HepG2 (cell line): ENCODE data around the gene NFX1.

ENCODE experiments used
- CREB1 ChIP-seq, 2 experiments: fragments of 450-650 bp in 1 of 2; IDR thresholded peaks; 2 replicates each; pipeline ENCODE4 v1.6.1; 2016 to 2017; ENCODE audit warnings: control low read depth in 1 of 2, mild to moderate bottlenecking in 1 of 2, missing compliant biosample characterization in 1 of 2, missing genetic modification characterization in 1 of 2
- FOSL2 ChIP-seq: sonication (generic); formaldehyde crosslinking; IDR thresholded peaks from 2 replicates; pipeline ENCODE4 v1.4.0; 2020; ENCODE audit warnings: missing genetic modification reagents
- GFI1 ChIP-seq: sonication (generic); formaldehyde crosslinking; IDR thresholded peaks from 2 replicates; pipeline ENCODE4 v1.5.0; 2020; ENCODE audit warnings: missing genetic modification reagents, mild to moderate bottlenecking, borderline replicate concordance
- MEF2D ChIP-seq: sonication (generic); formaldehyde crosslinking; IDR thresholded peaks from 2 replicates; pipeline ENCODE4 v1.5.1; 2020; ENCODE audit warnings: mild to moderate bottlenecking, missing genetic modification reagents
- NR3C1 ChIP-seq: sonication (generic); formaldehyde crosslinking; IDR thresholded peaks from 2 replicates; pipeline ENCODE4 v1.4.0; 2020; ENCODE audit warnings: missing genetic modification reagents
- POLR2A ChIP-seq, 2 experiments: IDR thresholded peaks; 2 replicates each; pipeline ENCODE4 v1.6.1; 2011; ENCODE audit warnings: low read depth in 2 of 2, low read length in 2 of 2, mild to moderate bottlenecking in 1 of 2, moderate library complexity in 1 of 2; ENCODE audit not compliant: insufficient read depth in 1 of 2
- TAF1 ChIP-seq: sonication (generic); formaldehyde crosslinking; IDR thresholded peaks from 2 replicates; pipeline ENCODE4 v1.4.0; 2020; ENCODE audit warnings: missing genetic modification reagents
- ZNF205 ChIP-seq: IDR thresholded peaks from 2 replicates; pipeline ENCODE4 v1.6.1; 2018; ENCODE audit warnings: missing biosample characterization, missing genetic modification reagents
- ZNF598 ChIP-seq: sonication (generic); formaldehyde crosslinking; IDR thresholded peaks from 2 replicates; pipeline ENCODE4 v1.5.1; 2020; ENCODE audit warnings: mild to moderate bottlenecking, missing genetic modification reagents, borderline replicate concordance
- TF ChIP-seq, protein P1 (sequence below): sonication (generic); formaldehyde crosslinking; IDR thresholded peaks from 2 replicates; pipeline ENCODE4 v1.4.0; 2020; ENCODE audit warnings: missing genetic modification reagents, mild to moderate bottlenecking, borderline replicate concordance
- TF ChIP-seq, protein P2 (sequence below): sonication (generic); formaldehyde crosslinking; IDR thresholded peaks from 2 replicates; pipeline ENCODE4 v1.5.0; 2020; ENCODE audit warnings: mild to moderate bottlenecking, missing genetic modification reagents, moderate library complexity
- TF ChIP-seq, protein P3 (sequence below): sonication (generic); formaldehyde crosslinking; IDR thresholded peaks from 2 replicates; pipeline ENCODE4 v1.4.0; 2020; ENCODE audit warnings: mild to moderate bottlenecking, missing genetic modification reagents, borderline replicate concordance
- TF ChIP-seq, protein P4 (sequence below): fragments of 450-650 bp; IDR thresholded peaks from 2 replicates; pipeline ENCODE4 v1.6.1; 2017; ENCODE audit warnings: mild to moderate bottlenecking

DNA sequence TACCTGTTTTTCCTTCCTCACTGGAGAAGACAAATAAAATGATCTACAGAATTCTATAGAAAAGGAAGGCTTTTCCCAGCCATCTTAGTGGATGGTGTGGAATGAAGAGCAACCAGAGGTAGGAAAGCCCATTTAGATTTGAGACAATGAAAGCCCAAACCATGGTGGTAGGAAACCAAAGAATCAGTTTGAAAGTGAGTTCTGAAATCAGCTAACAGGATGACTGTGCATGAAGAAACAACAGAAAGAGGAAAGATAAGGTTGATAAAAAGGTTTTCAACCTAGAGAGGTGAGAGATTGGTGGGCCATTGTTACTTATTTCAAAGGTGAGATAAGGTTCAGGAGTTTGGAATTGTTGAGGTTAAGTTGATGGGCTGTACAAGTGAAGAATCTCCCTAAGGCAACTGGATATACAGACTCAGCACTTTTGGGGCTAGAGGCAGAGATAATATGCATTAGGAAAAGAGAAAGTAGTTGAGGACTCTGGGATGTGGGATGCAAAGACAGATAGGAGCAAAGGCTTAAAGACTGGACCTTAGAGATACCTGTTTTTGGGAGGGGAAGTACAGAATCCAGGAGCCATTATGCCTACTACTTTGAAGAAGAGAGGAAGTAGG is 23.1 kb upstream of the NFX1 start:
- TF ChIP-seq, protein P1, sequence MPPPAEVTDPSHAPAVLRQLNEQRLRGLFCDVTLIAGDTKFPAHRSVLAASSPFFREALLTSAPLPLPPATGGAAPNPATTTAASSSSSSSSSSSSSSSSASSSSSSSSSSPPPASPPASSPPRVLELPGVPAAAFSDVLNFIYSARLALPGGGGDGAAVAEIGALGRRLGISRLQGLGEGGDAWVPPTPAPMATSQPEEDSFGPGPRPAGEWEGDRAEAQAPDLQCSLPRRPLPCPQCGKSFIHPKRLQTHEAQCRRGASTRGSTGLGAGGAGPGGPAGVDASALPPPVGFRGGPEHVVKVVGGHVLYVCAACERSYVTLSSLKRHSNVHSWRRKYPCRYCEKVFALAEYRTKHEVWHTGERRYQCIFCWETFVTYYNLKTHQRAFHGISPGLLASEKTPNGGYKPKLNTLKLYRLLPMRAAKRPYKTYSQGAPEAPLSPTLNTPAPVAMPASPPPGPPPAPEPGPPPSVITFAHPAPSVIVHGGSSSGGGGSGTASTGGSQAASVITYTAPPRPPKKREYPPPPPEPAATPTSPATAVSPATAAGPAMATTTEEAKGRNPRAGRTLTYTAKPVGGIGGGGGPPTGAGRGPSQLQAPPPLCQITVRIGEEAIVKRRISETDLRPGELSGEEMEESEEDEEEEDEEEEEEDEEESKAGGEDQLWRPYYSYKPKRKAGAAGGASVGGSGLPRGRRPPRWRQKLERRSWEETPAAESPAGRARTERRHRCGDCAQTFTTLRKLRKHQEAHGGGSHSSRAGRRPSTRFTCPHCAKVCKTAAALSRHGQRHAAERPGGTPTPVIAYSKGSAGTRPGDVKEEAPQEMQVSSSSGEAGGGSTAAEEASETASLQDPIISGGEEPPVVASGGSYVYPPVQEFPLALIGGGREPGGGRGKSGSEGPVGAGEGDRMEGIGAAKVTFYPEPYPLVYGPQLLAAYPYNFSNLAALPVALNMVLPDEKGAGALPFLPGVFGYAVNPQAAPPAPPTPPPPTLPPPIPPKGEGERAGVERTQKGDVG (CRISPR knock-in tag) = no peak
- TF ChIP-seq POLR2A (IDR thresholded peaks at IDR 0.05; ENCODE audit: insufficient read depth in 1 of 2, low read depth in 2 of 2, low read length in 2 of 2) (no peak), CREB1 (IDR thresholded peaks at IDR 0.05) (no peak), CREB1 (CRISPR knock-in tag; IDR thresholded peaks at IDR 0.05) (no peak), FOSL2 (CRISPR knock-in tag) (no peak), ZNF205 (CRISPR knock-in tag) (no peak), GFI1 (no peak), ZNF598 (CRISPR knock-in tag) (no peak), MEF2D (no peak), TAF1 (CRISPR knock-in tag) (no peak), NR3C1 (CRISPR knock-in tag) (no peak)
- TF ChIP-seq, protein P2, sequence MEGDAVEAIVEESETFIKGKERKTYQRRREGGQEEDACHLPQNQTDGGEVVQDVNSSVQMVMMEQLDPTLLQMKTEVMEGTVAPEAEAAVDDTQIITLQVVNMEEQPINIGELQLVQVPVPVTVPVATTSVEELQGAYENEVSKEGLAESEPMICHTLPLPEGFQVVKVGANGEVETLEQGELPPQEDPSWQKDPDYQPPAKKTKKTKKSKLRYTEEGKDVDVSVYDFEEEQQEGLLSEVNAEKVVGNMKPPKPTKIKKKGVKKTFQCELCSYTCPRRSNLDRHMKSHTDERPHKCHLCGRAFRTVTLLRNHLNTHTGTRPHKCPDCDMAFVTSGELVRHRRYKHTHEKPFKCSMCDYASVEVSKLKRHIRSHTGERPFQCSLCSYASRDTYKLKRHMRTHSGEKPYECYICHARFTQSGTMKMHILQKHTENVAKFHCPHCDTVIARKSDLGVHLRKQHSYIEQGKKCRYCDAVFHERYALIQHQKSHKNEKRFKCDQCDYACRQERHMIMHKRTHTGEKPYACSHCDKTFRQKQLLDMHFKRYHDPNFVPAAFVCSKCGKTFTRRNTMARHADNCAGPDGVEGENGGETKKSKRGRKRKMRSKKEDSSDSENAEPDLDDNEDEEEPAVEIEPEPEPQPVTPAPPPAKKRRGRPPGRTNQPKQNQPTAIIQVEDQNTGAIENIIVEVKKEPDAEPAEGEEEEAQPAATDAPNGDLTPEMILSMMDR (CRISPR knock-in tag) = no peak
- TF ChIP-seq, protein P3, sequence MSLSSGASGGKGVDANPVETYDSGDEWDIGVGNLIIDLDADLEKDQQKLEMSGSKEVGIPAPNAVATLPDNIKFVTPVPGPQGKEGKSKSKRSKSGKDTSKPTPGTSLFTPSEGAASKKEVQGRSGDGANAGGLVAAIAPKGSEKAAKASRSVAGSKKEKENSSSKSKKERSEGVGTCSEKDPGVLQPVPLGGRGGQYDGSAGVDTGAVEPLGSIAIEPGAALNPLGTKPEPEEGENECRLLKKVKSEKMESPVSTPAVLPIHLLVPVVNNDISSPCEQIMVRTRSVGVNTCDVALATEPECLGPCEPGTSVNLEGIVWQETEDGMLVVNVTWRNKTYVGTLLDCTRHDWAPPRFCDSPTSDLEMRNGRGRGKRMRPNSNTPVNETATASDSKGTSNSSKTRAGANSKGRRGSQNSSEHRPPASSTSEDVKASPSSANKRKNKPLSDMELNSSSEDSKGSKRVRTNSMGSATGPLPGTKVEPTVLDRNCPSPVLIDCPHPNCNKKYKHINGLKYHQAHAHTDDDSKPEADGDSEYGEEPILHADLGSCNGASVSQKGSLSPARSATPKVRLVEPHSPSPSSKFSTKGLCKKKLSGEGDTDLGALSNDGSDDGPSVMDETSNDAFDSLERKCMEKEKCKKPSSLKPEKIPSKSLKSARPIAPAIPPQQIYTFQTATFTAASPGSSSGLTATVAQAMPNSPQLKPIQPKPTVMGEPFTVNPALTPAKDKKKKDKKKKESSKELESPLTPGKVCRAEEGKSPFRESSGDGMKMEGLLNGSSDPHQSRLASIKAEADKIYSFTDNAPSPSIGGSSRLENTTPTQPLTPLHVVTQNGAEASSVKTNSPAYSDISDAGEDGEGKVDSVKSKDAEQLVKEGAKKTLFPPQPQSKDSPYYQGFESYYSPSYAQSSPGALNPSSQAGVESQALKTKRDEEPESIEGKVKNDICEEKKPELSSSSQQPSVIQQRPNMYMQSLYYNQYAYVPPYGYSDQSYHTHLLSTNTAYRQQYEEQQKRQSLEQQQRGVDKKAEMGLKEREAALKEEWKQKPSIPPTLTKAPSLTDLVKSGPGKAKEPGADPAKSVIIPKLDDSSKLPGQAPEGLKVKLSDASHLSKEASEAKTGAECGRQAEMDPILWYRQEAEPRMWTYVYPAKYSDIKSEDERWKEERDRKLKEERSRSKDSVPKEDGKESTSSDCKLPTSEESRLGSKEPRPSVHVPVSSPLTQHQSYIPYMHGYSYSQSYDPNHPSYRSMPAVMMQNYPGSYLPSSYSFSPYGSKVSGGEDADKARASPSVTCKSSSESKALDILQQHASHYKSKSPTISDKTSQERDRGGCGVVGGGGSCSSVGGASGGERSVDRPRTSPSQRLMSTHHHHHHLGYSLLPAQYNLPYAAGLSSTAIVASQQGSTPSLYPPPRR (CRISPR knock-in tag) = no peak
- TF ChIP-seq, protein P4, sequence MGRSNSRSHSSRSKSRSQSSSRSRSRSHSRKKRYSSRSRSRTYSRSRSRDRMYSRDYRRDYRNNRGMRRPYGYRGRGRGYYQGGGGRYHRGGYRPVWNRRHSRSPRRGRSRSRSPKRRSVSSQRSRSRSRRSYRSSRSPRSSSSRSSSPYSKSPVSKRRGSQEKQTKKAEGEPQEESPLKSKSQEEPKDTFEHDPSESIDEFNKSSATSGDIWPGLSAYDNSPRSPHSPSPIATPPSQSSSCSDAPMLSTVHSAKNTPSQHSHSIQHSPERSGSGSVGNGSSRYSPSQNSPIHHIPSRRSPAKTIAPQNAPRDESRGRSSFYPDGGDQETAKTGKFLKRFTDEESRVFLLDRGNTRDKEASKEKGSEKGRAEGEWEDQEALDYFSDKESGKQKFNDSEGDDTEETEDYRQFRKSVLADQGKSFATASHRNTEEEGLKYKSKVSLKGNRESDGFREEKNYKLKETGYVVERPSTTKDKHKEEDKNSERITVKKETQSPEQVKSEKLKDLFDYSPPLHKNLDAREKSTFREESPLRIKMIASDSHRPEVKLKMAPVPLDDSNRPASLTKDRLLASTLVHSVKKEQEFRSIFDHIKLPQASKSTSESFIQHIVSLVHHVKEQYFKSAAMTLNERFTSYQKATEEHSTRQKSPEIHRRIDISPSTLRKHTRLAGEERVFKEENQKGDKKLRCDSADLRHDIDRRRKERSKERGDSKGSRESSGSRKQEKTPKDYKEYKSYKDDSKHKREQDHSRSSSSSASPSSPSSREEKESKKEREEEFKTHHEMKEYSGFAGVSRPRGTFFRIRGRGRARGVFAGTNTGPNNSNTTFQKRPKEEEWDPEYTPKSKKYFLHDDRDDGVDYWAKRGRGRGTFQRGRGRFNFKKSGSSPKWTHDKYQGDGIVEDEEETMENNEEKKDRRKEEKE = no peak
